SU-DHL-6 (cell line): ENCODE measurements around the gene CARD14.
"Not testable (repeated sequence)": the region's sequence is repeated elsewhere in the genome, so short reads cannot be mapped to it uniquely, and the experiment has no call there.

ENCODE experiments used
- H2AFZ ChIP-seq: fragments of 200-600 bp; sonication (generic); 2 replicates; pipeline ENCODE4 v1.6.1; 2014; ENCODE audit warnings: low read depth, mild to moderate bottlenecking, moderate library complexity, mixed read lengths, antibody characterized with exemption, low read length; ENCODE audit not compliant: severe bottlenecking
- H3F3A ChIP-seq: fragments of 200-600 bp; shearing (Covaris generic); 2 replicates; pipeline ENCODE4 v1.6.0; 2016; ENCODE audit warnings: antibody characterized with exemption, mild to moderate bottlenecking; ENCODE audit not compliant: insufficient read depth
- H3K27ac ChIP-seq: fragments of 200-600 bp; sonication (generic); 2 replicates; pipeline ENCODE4 v1.5.1; 2016; ENCODE audit warnings: low read depth, mild to moderate bottlenecking, low read length, moderate library complexity, mixed read lengths
- H3K27me3 ChIP-seq: fragments of 200-600 bp; sonication (generic), shearing (Covaris generic); 2 replicates; pipeline ENCODE4 v1.6.0; 2014; ENCODE audit warnings: mild to moderate bottlenecking, low read length
- H3K36me3 ChIP-seq: fragments of 200-600 bp; sonication (generic); 2 replicates; pipeline ENCODE4 v1.6.1; 2014; ENCODE audit warnings: mild to moderate bottlenecking, low read length, mixed read lengths
- H3K4me2 ChIP-seq: fragments of 300-600, 200-600 bp; shearing (Covaris generic), sonication (generic); 2 replicates; pipeline ENCODE4 v1.6.0; 2014; ENCODE audit warnings: low read length, low read depth, mild to moderate bottlenecking; ENCODE audit not compliant: poor library complexity, severe bottlenecking
- H3K4me3 ChIP-seq: fragments of 200-600 bp; sonication (generic); 2 replicates; pipeline ENCODE4 v1.5.1; 2014; ENCODE audit warnings: antibody characterized with exemption, low read length, mild to moderate bottlenecking, mixed read lengths; ENCODE audit not compliant: insufficient read depth, poor library complexity, severe bottlenecking
- H3K79me2 ChIP-seq: fragments of 200-600 bp; sonication (generic); 2 replicates; pipeline ENCODE4 v1.6.1; 2014; ENCODE audit warnings: mild to moderate bottlenecking, low read length, moderate library complexity; ENCODE audit not compliant: insufficient read depth
- H3K9ac ChIP-seq: fragments of 200-600 bp; sonication (generic); 2 replicates; pipeline ENCODE4 v1.7.0; 2014; ENCODE audit warnings: mild to moderate bottlenecking, low read length
- H3K9me2 ChIP-seq: fragments of 200-600 bp; sonication (generic); replicated peaks from 2 replicates; pipeline ENCODE4 v1.6.1; 2014; ENCODE audit warnings: low read length; ENCODE audit not compliant: insufficient read depth
- H3K9me3 ChIP-seq: fragments of 200-600 bp; sonication (generic); 2 replicates; pipeline ENCODE4 v1.6.1; 2014; ENCODE audit warnings: low read length, mixed read lengths; ENCODE audit not compliant: insufficient read depth
- H4K20me1 ChIP-seq: fragments of 200-600 bp; sonication (generic); 2 replicates; pipeline ENCODE4 v1.6.1; 2014; ENCODE audit warnings: low read depth, mild to moderate bottlenecking, antibody characterized with exemption, low read length, moderate library complexity, mixed read lengths
- EZH2phosphoT487 ChIP-seq: fragments of 200-600 bp; sonication (generic), shearing (Covaris generic); conservative IDR thresholded peaks from 2 replicates; pipeline ENCODE4 v1.6.1; 2018; ENCODE audit warnings: mild to moderate bottlenecking, antibody characterized with exemption, low read length, moderate library complexity, mixed read lengths
- TF ChIP-seq, protein P1 (sequence below): fragments of 200-600 bp; sonication (generic); IDR thresholded peaks from one replicate; pipeline ENCODE4 v1.5.1; 2017; ENCODE audit warnings: antibody characterized with exemption, mild to moderate bottlenecking, low read length, moderate library complexity; ENCODE audit not compliant: insufficient read depth, poor library complexity, severe bottlenecking

The CARD14 gene

DNA sequence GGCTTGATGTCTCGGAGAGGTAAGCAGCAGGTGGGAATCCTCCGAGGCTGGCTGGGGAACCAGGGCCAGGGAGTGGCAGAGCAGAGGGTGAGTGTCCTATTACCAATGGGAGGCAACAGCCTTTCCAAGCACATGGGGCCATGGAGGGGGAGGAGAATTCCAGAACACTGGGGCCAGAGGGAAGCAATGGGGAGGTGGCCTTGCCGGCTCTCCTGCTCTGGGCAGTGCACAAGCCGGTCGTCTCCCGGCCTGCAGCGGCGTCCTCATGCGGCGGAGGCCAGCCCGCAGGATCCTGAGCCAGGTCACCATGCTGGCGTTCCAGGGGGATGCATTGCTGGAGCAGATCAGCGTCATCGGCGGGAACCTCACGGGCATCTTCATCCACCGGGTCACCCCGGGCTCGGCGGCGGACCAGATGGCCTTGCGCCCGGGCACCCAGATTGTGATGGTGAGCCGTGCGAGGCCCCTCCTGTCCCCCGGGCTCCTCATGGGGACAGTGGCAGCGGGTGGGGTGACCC, 28.4 kb downstream of the CARD14 start:
- Histone ChIP-seq H2AFZ (no peak overlapping the region), H3K4me3 (no peak overlapping the region), H3K9me2 (no peaks in the 10 kb centered on the region), H3K36me3 (no peaks in the 10 kb centered on the region), H3K27ac (no peak overlapping the region), H3K27me3 (no peaks in the 10 kb centered on the region), H3K4me2 (no peak overlapping the region), H3K9ac (no peak overlapping the region), H3K79me2 (no peaks in the 10 kb centered on the region), H4K20me1 (no peaks in the 10 kb centered on the region), H3K9me3 (no peaks in the 10 kb centered on the region), H3F3A (no peaks in the 10 kb centered on the region)
- TF ChIP-seq, protein P1, sequence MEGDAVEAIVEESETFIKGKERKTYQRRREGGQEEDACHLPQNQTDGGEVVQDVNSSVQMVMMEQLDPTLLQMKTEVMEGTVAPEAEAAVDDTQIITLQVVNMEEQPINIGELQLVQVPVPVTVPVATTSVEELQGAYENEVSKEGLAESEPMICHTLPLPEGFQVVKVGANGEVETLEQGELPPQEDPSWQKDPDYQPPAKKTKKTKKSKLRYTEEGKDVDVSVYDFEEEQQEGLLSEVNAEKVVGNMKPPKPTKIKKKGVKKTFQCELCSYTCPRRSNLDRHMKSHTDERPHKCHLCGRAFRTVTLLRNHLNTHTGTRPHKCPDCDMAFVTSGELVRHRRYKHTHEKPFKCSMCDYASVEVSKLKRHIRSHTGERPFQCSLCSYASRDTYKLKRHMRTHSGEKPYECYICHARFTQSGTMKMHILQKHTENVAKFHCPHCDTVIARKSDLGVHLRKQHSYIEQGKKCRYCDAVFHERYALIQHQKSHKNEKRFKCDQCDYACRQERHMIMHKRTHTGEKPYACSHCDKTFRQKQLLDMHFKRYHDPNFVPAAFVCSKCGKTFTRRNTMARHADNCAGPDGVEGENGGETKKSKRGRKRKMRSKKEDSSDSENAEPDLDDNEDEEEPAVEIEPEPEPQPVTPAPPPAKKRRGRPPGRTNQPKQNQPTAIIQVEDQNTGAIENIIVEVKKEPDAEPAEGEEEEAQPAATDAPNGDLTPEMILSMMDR, result no peak
- TF ChIP-seq EZH2phosphoT487, result no peak

DNA sequence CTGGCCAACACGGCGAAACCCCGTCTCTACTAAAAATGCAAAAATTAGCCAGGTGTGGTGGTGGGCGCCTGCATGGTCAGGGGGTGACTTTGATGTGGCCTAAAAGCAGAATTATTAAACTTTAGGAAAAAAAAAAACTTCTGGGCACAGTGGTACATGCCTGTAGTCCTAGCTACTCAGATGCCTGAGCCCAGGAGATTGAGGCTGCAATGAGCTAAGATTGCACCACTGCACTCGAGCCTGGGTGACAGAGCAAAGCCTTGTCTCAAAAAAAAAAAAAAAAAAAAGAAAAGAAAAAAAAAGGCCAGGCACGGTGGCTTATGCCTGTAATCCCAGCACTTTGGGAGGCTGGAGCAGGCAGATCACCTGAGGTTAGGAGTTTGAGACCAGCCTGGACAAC, 29.5 kb downstream of the CARD14 start:
- not testable (repeated sequence) for H3K9ac ChIP-seq, H3K79me2 ChIP-seq, H4K20me1 ChIP-seq, H2AFZ ChIP-seq, H3K27ac ChIP-seq, H3K4me2 ChIP-seq, H3K9me2 ChIP-seq, H3K27me3 ChIP-seq, H3K36me3 ChIP-seq, H3F3A ChIP-seq, H3K9me3 ChIP-seq, H3K4me3 ChIP-seq

DNA sequence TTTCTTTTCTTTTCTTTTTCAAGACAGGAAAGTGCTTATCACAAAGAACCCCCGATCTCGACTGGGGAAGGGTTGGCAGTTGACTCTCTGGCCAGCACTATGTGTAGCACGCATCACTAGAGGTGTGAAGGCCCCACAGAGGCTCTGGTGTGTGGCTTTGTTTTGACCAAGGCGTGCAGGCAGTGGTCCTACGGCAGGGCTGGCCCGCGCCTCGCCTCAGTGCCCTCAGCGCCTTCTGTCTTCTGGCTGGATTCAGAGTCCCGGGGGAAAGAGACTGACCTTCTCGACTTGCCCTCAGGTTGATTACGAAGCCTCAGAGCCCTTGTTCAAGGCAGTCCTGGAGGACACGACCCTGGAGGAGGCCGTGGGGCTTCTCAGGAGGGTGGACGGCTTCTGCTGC, 31.6 kb downstream of the CARD14 start:
- TF ChIP-seq, protein P1, result no peak
- TF ChIP-seq EZH2phosphoT487, result no peak
- Histone ChIP-seq H3K27me3 (no peaks in the 10 kb centered on the region), H3K27ac (no peak overlapping the region), H3K36me3 (no peaks in the 10 kb centered on the region), H3K4me3 (no peak overlapping the region), H3K79me2 (no peaks in the 10 kb centered on the region), H3F3A (no peaks in the 10 kb centered on the region), H4K20me1 (no peaks in the 10 kb centered on the region), H3K9ac (no peak overlapping the region), H3K9me3 (no peaks in the 10 kb centered on the region), H3K9me2 (no peaks in the 10 kb centered on the region), H3K4me2 (no peak overlapping the region), H2AFZ (no peak overlapping the region)

DNA sequence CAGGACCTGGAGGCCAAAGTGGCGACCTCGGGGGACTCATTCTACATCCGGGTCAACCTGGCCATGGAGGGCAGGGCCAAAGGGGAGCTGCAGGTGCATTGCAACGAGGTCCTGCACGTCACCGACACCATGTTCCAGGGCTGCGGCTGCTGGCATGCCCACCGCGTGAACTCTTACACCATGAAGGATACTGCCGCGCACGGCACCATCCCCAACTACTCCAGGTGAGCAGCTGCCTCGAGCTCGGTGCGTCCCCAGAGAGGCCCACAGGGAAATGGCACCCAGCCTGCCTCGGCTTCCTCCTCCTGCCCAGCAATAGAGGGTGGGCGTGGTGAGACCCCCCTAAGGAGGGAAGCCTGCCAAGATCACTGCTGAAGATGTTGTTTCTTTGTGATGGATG, 32.4 kb downstream of the CARD14 start:
- no peaks in the 10 kb centered on the region for H3K27me3 ChIP-seq
- H3K9me3 ChIP-seq, result no peaks in the 10 kb centered on the region
- no peaks in the 10 kb centered on the region for H4K20me1 ChIP-seq
- H3K36me3 ChIP-seq, result no peaks in the 10 kb centered on the region
- no peak overlapping the region for H2AFZ ChIP-seq
- H3K4me2 ChIP-seq, result no peak overlapping the region
- no peaks in the 10 kb centered on the region for H3F3A ChIP-seq
- TF ChIP-seq, protein P1, result no peak
- TF ChIP-seq EZH2phosphoT487, result no peak
- H3K9ac ChIP-seq, result no peak overlapping the region
- no peak overlapping the region for H3K4me3 ChIP-seq
- no peaks in the 10 kb centered on the region for H3K9me2 ChIP-seq
- no peak overlapping the region for H3K27ac ChIP-seq
- no peaks in the 10 kb centered on the region for H3K79me2 ChIP-seq
